GM12878 (cell line): ENCODE measurements around the gene PTPRM. TPM values are rescaled to one million over a fixed set of nuclear protein-coding genes. Genes with fewer than 3 reads are reported as not detected.

Experiments used
- ATAC-seq: fragments of 200-7000 bp; cut with Tn5 transposase; 3 replicates; pipeline ENCODE4 v1.9.1; 2020; ENCODE audit warnings: mild to moderate bottlenecking, moderate library complexity
- BruUV-seq: library from RNA; stranded (reverse); fragments of 400-500 nt; replicated peaks from 2 replicates; lab custom pipeline; 2021; lab: Mats Ljungman, UMichigan
- CTCF ChIA-PET: fragments of 300-600 bp; sonication (Branson Sonifier 250); formaldehyde crosslinking; extraction: SDS; loops from one replicate; lab custom pipeline; 2021; ENCODE audit warnings: inconsistent platforms; lab: Yijun Ruan, JAX
- POLR2A ChIA-PET: fragments of 350-600 bp; formaldehyde crosslinking; extraction: SDS; loops from one replicate; lab custom pipeline; 2021; ENCODE audit warnings: inconsistent platforms; lab: Charles Lee
- RAD21 ChIA-PET: fragments of 300-600 bp; sonication (Branson Sonifier 250); formaldehyde crosslinking; loops from one replicate; lab custom pipeline; 2023; ENCODE audit warnings: antibody characterized with exemption; ENCODE audit not compliant: unreplicated experiment; lab: Charles Lee
- SMC1A ChIA-PET: fragments of 300-600 bp; sonication (Branson Sonifier 250); formaldehyde crosslinking; loops from one replicate; lab custom pipeline; 2023; ENCODE audit not compliant: unreplicated experiment, uncharacterized antibody; lab: Charles Lee
- DNase-seq: peaks from one replicate; pipeline ENCODE4 v3.0.0-alpha.2; 2011; ENCODE audit warnings: low read depth, low spot score
- FAIRE-seq: peaks from 3 replicates; lab custom pipeline; 2011; peaks lifted over from hg19 to GRCh38; lab: Jason Lieb, UNC
- H2AFZ ChIP-seq: 2 replicates; pipeline ENCODE4 v1.6.0; 2011; ENCODE audit warnings: low read depth, low read length, control low read depth; ENCODE audit not compliant: control insufficient read depth
- H3K27ac ChIP-seq: 2 replicates; pipeline ENCODE4 v1.5.1; 2011; ENCODE audit warnings: control low read depth; ENCODE audit not compliant: control insufficient read depth, insufficient read depth
- H3K27me3 ChIP-seq, 2 experiments: replicated peaks in 1 of 2; 2 replicates each; pipeline versions ENCODE4 v1.6.0 to v1.6.1; 2011; ENCODE audit warnings: low read length in 1 of 2; ENCODE audit not compliant: control insufficient read depth in 2 of 2, insufficient read depth in 2 of 2
- H3K36me3 ChIP-seq, 2 experiments: 2 replicates each; pipeline ENCODE4 v1.5.1; 2011; ENCODE audit warnings: low read length in 1 of 2; ENCODE audit not compliant: control insufficient read depth in 2 of 2, insufficient read depth in 2 of 2
- H3K4me1 ChIP-seq: 2 replicates; pipeline ENCODE4 v1.6.1; 2011; ENCODE audit warnings: mild to moderate bottlenecking, low read length, moderate library complexity, mixed read lengths; ENCODE audit not compliant: control insufficient read depth, insufficient read depth
- H3K4me2 ChIP-seq: 2 replicates; pipeline ENCODE4 v1.6.0; 2011; ENCODE audit warnings: control low read depth; ENCODE audit not compliant: control insufficient read depth, insufficient read depth
- H3K4me3 ChIP-seq: fragments of 200-600 bp; sonication (generic); 2 replicates; pipeline ENCODE4 v1.5.1; 2016
- H3K79me2 ChIP-seq: 2 replicates; pipeline ENCODE4 v1.6.0; 2011; ENCODE audit warnings: low read length; ENCODE audit not compliant: control insufficient read depth, insufficient read depth
- H3K9ac ChIP-seq: 2 replicates; pipeline ENCODE4 v1.8.0; 2011; ENCODE audit warnings: low read length, control low read depth, mixed read lengths; ENCODE audit not compliant: control insufficient read depth, insufficient read depth
- H3K9me3 ChIP-seq: replicated peaks from 3 replicates; pipeline ENCODE4 v1.5.1; 2011; ENCODE audit warnings: mild to moderate bottlenecking, low read length; ENCODE audit not compliant: control insufficient read depth, insufficient read depth
- H4K20me1 ChIP-seq: 2 replicates; pipeline ENCODE4 v1.6.0; 2011; ENCODE audit not compliant: control insufficient read depth, insufficient read depth
- CBX3 ChIP-seq: fragments of 200-600 bp; sonication (generic); IDR thresholded peaks from 2 replicates; pipeline ENCODE4 v1.6.1; 2016; ENCODE audit warnings: low read depth, borderline replicate concordance
- SMARCA5 ChIP-seq: fragments of 450-650 bp; IDR thresholded peaks from 2 replicates; pipeline ENCODE4 v1.6.1; 2017; ENCODE audit warnings: mild to moderate bottlenecking
- WGBS: methylation state at CpG from one replicate; pipeline ENCODE4 v1.1.6; 2016; ENCODE audit warnings: low lambda C conversion rate; ENCODE audit not compliant: insufficient replicate concordance, insufficient coverage; ENCODE audit errors: missing lambda C conversion rate; 5-methylcytosine and 5-hydroxymethylcytosine counted together
- in situ Hi-C: fragments of 300-500 bp; cut with MboI; formaldehyde crosslinking; loops from 9 replicates; pipeline ENCODE4 v1.14.3; 2018; ENCODE audit warnings: mixed read lengths
- intact Hi-C: fragments of 100-400 bp; cut with micrococcal nuclease; formaldehyde crosslinking; loops from one replicate; pipeline ENCODE4 v1.14.2; 2022; ENCODE audit not compliant: unreplicated experiment
- polyA plus RNA-seq, 11 experiments: library from polyadenylated mRNA; depleted of rRNA in 4 of 11; unstranded in 6 of 11; stranded (reverse) in 5 of 11; fragments of >200 nt; fragmentation: Nextera tagmentation in 4 of 11; fragmentation: Illumina TruSeq in 1 of 11; extraction: Ambion mirVana in 4 of 11; extraction: Trizol in 1 of 11; gene quantifications; 1 replicate in 1 of 11; 2 replicates in 10 of 11; pipeline versions ENCODE4 v1.2.1 to v1.2.3, GENCODE V29; 2011 to 2016; ENCODE audit warnings: inconsistent platforms in 2 of 11, missing spikeins in 2 of 11, low read depth in 1 of 11
- total RNA-seq, 4 experiments: library from RNA; depleted of rRNA in 3 of 4; stranded (reverse); fragments of >200 nt in 3 of 4; fragmentation: Illumina TruSeq in 1 of 4; extraction: Trizol in 1 of 4; gene quantifications; 2 replicates each; pipeline versions ENCODE4 v1.2.1 to v1.2.3, GENCODE V29; 2013 to 2021
- TF ChIP-seq, protein P1 (sequence below): fragments of 450-650 bp; IDR thresholded peaks from 2 replicates; pipeline ENCODE4 v1.6.1; 2017; ENCODE audit warnings: mild to moderate bottlenecking, moderate library complexity
- TF ChIP-seq, protein P2 (sequence below): fragments of 150-350 bp; IDR thresholded peaks from 2 replicates; pipeline ENCODE4 v1.6.1; 2016; ENCODE audit warnings: low read depth, low read length
- TF ChIP-seq, protein P3 (sequence below): fragments of 450-650 bp; IDR thresholded peaks from 2 replicates; pipeline ENCODE4 v1.6.1; 2017; ENCODE audit warnings: borderline replicate concordance

The PTPRM gene
- total and polyA plus RNA-seq, 10 of the 15 experiments (the other 5 are each of a cell fraction or from before 2014, with no cell fraction given) = 0.07 to 22.6 (median 0.60) TPM

DNA sequence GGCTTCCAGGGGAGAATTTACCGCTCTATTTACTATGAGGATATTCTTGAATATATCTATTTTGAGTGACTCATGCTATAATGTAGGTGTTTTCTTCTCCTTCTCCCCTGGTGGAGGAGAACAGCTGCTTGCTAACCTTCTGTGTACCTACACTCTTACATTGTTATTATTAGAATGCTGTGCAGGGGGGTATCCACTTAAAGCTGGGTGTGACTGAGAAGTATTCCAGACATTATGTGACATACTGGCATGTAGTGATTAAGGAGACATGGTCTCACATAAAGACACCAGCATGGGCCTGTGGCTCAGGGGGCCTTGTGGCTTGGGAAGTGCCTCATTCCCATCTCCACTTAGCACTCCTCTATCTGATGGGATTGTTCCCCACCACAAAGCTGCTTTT, 287.9 kb downstream of the PTPRM start:
- RAD21 ChIA-PET = no interaction called here

More for the DNA sequence above, 287.9 kb downstream of the PTPRM start:
- ATAC-seq = no peak
- WGBS = 0% methylated on average over 1 of the region's 1 CpG
- Histone ChIP-seq H3K9ac (no peak overlapping the region), H3K4me2 (no peak overlapping the region), H3K79me2 (no peaks in the 10 kb centered on the region), H3K36me3 (no peaks in the 10 kb centered on the region), H3K4me3 (no peak overlapping the region), H3K9me3 (no peaks in the 10 kb centered on the region), H4K20me1 (no peaks in the 10 kb centered on the region), H3K27ac (no peak overlapping the region), H3K4me1 (no peaks in the 10 kb centered on the region), H3K27me3 (no peaks in the 10 kb centered on the region), H2AFZ (no peak overlapping the region)
- ChIA-PET POLR2A (no interaction called here), CTCF (interaction anchor here (0.7 kb wide), 1 partner anchor 235 kb away, joined by 4 read pairs; no protein-coding TSS in a partner anchor), SMC1A (no interaction called here)
- TF ChIP-seq SMARCA5 = no peak
- TF ChIP-seq, protein P1, sequence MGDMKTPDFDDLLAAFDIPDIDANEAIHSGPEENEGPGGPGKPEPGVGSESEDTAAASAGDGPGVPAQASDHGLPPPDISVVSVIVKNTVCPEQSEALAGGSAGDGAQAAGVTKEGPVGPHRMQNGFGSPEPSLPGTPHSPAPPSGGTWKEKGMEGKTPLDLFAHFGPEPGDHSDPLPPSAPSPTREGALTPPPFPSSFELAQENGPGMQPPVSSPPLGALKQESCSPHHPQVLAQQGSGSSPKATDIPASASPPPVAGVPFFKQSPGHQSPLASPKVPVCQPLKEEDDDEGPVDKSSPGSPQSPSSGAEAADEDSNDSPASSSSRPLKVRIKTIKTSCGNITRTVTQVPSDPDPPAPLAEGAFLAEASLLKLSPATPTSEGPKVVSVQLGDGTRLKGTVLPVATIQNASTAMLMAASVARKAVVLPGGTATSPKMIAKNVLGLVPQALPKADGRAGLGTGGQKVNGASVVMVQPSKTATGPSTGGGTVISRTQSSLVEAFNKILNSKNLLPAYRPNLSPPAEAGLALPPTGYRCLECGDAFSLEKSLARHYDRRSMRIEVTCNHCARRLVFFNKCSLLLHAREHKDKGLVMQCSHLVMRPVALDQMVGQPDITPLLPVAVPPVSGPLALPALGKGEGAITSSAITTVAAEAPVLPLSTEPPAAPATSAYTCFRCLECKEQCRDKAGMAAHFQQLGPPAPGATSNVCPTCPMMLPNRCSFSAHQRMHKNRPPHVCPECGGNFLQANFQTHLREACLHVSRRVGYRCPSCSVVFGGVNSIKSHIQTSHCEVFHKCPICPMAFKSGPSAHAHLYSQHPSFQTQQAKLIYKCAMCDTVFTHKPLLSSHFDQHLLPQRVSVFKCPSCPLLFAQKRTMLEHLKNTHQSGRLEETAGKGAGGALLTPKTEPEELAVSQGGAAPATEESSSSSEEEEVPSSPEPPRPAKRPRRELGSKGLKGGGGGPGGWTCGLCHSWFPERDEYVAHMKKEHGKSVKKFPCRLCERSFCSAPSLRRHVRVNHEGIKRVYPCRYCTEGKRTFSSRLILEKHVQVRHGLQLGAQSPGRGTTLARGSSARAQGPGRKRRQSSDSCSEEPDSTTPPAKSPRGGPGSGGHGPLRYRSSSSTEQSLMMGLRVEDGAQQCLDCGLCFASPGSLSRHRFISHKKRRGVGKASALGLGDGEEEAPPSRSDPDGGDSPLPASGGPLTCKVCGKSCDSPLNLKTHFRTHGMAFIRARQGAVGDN = no peak
- TF ChIP-seq, protein P2, sequence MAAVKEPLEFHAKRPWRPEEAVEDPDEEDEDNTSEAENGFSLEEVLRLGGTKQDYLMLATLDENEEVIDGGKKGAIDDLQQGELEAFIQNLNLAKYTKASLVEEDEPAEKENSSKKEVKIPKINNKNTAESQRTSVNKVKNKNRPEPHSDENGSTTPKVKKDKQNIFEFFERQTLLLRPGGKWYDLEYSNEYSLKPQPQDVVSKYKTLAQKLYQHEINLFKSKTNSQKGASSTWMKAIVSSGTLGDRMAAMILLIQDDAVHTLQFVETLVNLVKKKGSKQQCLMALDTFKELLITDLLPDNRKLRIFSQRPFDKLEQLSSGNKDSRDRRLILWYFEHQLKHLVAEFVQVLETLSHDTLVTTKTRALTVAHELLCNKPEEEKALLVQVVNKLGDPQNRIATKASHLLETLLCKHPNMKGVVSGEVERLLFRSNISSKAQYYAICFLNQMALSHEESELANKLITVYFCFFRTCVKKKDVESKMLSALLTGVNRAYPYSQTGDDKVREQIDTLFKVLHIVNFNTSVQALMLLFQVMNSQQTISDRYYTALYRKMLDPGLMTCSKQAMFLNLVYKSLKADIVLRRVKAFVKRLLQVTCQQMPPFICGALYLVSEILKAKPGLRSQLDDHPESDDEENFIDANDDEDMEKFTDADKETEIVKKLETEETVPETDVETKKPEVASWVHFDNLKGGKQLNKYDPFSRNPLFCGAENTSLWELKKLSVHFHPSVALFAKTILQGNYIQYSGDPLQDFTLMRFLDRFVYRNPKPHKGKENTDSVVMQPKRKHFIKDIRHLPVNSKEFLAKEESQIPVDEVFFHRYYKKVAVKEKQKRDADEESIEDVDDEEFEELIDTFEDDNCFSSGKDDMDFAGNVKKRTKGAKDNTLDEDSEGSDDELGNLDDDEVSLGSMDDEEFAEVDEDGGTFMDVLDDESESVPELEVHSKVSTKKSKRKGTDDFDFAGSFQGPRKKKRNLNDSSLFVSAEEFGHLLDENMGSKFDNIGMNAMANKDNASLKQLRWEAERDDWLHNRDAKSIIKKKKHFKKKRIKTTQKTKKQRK = no peak
- TF ChIP-seq, protein P3, sequence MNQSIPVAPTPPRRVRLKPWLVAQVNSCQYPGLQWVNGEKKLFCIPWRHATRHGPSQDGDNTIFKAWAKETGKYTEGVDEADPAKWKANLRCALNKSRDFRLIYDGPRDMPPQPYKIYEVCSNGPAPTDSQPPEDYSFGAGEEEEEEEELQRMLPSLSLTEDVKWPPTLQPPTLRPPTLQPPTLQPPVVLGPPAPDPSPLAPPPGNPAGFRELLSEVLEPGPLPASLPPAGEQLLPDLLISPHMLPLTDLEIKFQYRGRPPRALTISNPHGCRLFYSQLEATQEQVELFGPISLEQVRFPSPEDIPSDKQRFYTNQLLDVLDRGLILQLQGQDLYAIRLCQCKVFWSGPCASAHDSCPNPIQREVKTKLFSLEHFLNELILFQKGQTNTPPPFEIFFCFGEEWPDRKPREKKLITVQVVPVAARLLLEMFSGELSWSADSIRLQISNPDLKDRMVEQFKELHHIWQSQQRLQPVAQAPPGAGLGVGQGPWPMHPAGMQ = no peak
- TF ChIP-seq CBX3 = no peak
- DNase-seq = no peak
- no peak for FAIRE-seq
- in situ Hi-C loops (no loop called here), intact Hi-C loops (no loop called here)
- no TSS peak for BruUV-seq
